Measurements from ENCODE around the gene SMYD4.
A peak's percentile ranks its signal among the peaks of the same experiment; 100 is the strongest.
"Not testable (repeated sequence)": the region's sequence is repeated elsewhere in the genome, so short reads cannot be mapped to it uniquely, and the experiment has no call there.

Gene SMYD4

GRCh38 chr17:1820528-1821252 lies 9.0 kb downstream of the SMYD4 start:
- DNase-seq: no peak

GRCh38 chr17:1813088-1813487 lies 16.6 kb downstream of the SMYD4 start:
- no peak for DNase-seq

- no peak for DNase-seq
Observed at GRCh38 chr17:1810450-1811103, 19.1 kb downstream of the SMYD4 start.

GRCh38 chr17:1809815-1810214 lies 19.9 kb downstream of the SMYD4 start:
- DNase-seq: not testable (repeated sequence)

- DNase-seq: no peak
Observed at GRCh38 chr17:1808644-1809043, 21.1 kb downstream of the SMYD4 start.

- DNase-seq: no peak
Observed at GRCh38 chr17:1807890-1808289, 21.8 kb downstream of the SMYD4 start.

GRCh38 chr17:1803280-1803679 lies 26.4 kb downstream of the SMYD4 start:
- DNase-seq: no peak

GRCh38 chr17:1802429-1802828 lies 27.3 kb downstream of the SMYD4 start:
- no peak for DNase-seq

GRCh38 chr17:1800712-1801111 lies 29.0 kb downstream of the SMYD4 start:
- no peak for DNase-seq

- DNase-seq: no peak
Observed at GRCh38 chr17:1800240-1800639, 29.5 kb downstream of the SMYD4 start.

GRCh38 chr17:1797846-1798245 lies 31.9 kb downstream of the SMYD4 start:
- DNase-seq: not testable (repeated sequence)

GRCh38 chr17:1797323-1797722 lies 32.4 kb downstream of the SMYD4 start:
- no peak for DNase-seq

- no peak for DNase-seq
Observed at GRCh38 chr17:1796800-1797199, 32.9 kb downstream of the SMYD4 start.

- DNase-seq: no peak
Observed at GRCh38 chr17:1793447-1793806, 36.3 kb downstream of the SMYD4 start.

GRCh38 chr17:1792495-1793446 lies 36.9 kb downstream of the SMYD4 start:
- DNase-seq: no peak

- DNase-seq: no peak
Observed at GRCh38 chr17:1789936-1790335, 39.8 kb downstream of the SMYD4 start.

- no peak for DNase-seq
Observed at GRCh38 chr17:1787301-1787902, 42.3 kb downstream of the SMYD4 start.

GRCh38 chr17:1786708-1787107 lies 43.0 kb downstream of the SMYD4 start:
- no peak for DNase-seq

- DNase-seq: no peak
Observed at GRCh38 chr17:1785930-1786329, 43.8 kb downstream of the SMYD4 start.

GRCh38 chr17:1783834-1784611 lies 45.7 kb downstream of the SMYD4 start:
- peak; percentile 29 for DNase-seq

- DNase-seq: no peak
Observed at GRCh38 chr17:1783271-1783670, 46.4 kb downstream of the SMYD4 start.

GRCh38 chr17:1782171-1782567 lies 47.5 kb downstream of the SMYD4 start:
- DNase-seq: no peak

Measured in CD4-positive, alpha-beta T cell treated with Interleukin-10 for 1 hour (primary cell).